ENCODE data around the gene KDSR.

GRCh38 chr18:63283305-63284094 is 83.5 kb downstream of the KDSR start:
- no peak for TF ChIP-seq PLSCR1 (CRISPR knock-in tag; IDR thresholded peaks at IDR 0.05; ENCODE audit: borderline replicate concordance)
- no peak for TF ChIP-seq GABPB1 (CRISPR knock-in tag; IDR thresholded peaks at IDR 0.05)
- no peak for TF ChIP-seq RFX5 (IDR thresholded peaks at IDR 0.05; ENCODE audit: low read depth, low read length)
- no peak for TF ChIP-seq SIN3A (IDR thresholded peaks at IDR 0.05; ENCODE audit: borderline replicate concordance, low read depth, low read length)

All from HepG2 (cell line).